Raji (cell line): Measurements from ENCODE around the gene LRRC3C.

Source experiments
- POLR2A ChIP-seq: IDR thresholded peaks from 2 replicates; pipeline ENCODE4 v1.6.1; 2011; ENCODE audit warnings: low read depth, low read length, control low read depth; ENCODE audit not compliant: insufficient read depth

The LRRC3C gene

DNA sequence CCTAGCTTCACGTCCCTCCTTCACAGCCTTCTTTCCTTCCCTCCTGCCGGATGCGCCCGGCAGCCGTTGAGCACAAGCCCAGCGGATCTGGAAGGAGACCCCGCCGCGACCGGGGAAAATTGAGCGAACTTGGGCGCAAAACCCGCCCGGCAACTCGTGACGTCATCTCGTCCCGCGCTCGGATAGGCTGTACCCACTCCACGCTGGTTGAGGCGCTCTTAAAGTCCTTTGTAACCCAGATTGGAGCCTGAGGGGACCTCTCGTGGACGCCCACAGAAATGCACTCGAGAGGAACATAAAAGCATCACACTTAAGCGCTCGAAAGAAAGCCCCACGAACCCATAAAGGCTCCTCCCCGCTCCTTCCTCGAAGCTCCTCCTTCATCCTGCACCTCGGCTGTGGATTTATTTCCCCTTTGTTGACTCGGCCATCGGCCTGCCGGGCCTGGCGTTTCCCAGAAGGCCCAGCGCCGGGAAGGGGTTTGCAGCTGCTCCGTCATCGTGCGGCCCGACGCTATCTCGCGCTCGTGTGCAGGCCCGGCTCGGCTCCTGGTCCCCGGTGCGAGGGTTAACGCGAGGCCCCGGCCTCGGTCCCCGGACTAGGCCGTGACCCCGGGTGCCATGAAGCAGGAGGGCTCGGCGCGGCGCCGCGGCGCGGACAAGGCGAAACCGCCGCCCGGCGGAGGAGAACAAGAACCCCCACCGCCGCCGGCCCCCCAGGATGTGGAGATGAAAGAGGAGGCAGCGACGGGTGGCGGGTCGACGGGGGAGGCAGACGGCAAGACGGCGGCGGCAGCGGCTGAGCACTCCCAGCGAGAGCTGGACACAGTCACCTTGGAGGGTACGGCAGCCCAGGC is 53.0 kb downstream of the LRRC3C start, which contains the start of gene PSMD3:
PSMD3 (plus strand) TSS at position 457 of the 856 bp plus-strand sequence; CDS start at position 621, 164 bp downstream.
- TF ChIP-seq POLR2A = peak; percentile 71

DNA sequence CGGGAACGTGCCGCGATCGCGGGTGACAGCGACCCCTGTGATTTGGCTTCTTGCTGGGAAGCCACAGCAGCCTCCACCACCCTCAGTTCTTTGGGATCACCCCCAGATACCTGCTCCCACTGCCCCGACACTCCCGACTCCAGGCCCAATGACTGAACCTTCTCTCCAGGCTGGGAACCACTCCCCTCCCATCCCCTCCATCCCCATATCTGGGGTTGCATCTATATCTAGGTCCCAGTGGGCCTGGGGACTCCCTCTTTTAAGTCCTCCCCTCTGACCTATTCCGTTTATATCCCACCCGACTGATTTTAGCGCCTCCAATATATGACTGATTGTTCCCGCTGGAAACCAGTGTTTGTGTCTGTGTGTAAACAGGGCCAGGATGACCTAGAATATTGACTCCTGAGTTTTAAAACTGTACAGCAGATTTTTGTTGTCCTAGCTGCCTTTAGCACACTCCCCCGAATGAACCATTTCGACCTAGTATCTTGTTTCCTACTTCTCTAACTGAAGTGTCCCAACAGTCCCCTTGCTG is 53.7 kb downstream of the LRRC3C start:
- TF ChIP-seq POLR2A = no peak

DNA sequence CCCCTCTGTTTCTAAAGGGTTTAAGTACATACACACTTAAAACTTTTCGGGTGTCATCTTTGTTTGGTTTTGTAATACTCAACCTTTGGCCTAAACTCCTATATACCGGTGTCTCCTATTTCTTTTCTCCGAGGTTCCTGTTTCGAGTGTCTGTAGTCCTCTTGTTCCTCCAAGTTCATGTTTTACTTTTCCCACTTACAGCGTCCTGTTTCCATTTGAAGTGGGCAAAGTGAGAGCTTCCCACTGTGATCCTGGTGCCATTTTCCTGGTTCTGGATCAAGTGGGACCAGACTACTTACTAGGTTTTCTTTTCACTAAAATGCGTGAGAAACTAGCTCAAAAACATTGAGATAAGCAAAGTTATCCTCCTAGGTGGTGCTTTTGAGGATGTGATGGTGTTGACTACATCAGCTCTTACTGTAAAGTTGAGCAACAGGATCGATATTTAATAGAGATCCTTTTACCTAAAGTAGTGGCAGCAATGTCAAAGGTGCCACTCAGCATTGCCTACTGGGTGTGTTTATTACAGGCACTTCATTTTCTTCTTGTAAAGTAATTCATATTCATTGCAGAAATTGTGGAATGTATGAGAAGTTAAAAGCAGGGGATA is 54.3 kb downstream of the LRRC3C start:
- no peak for TF ChIP-seq POLR2A

DNA sequence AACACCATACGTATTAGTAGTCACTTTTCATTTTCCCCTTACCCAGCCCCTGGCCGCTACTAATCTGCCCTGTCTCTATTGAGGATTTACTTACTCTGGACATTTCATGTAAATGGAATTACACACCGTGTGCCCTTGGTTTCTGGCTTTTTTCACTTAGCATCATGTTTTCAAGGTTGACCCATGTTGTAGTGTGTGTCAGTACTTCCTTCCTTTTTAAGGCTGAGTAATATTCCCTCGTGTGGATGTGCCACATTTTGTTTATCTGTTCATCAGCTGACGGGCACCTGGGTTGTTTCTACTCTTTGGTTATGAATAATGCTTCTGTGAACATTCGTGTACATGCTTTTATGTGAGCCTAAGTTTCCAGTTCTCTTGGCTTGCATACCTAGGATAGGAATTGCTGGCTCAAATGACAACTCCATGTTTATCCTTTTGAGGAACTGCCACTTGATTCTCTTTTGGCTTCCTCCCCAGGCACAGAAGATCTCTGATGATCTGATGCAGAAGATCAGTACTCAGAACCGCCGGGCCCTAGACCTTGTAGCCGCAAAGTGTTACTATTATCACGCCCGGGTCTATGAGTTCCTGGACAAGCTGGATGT is 60.8 kb downstream of the LRRC3C start:
- no peak for TF ChIP-seq POLR2A

GRCh38 chr17:39994448-39994847 is 66.9 kb downstream of the LRRC3C start:
- TF ChIP-seq POLR2A = no peak
